ENCODE data around the gene SLC1A1.
"Not testable (repeated sequence)": the region's sequence is repeated elsewhere in the genome, so short reads cannot be mapped to it uniquely, and the experiment has no call there.

- TF ChIP-seq EZH2 (IDR thresholded peaks at IDR 0.05; ENCODE audit: insufficient read depth, poor library complexity, severe bottlenecking); EZH2phosphoT487 (IDR thresholded peaks at IDR 0.05; ENCODE audit: insufficient read depth, low read depth): not testable (repeated sequence)
Observed at GRCh38 chr9:4531355-4531754, 41.1 kb downstream of the SLC1A1 start.

All from GM23248 (cell line).